Measurements from ENCODE around the gene PTPRN2. TPM values are rescaled to one million over a fixed set of nuclear protein-coding genes. Genes with fewer than 3 reads are reported as not detected.
"Not testable (repeated sequence)": the region's sequence is repeated elsewhere in the genome, so short reads cannot be mapped to it uniquely, and the experiment has no call there.

PTPRN2 gene
- total RNA-seq, 4 donors from 2014 or later = 14.9 to 34.3 (median 21.3) TPM

DNA sequence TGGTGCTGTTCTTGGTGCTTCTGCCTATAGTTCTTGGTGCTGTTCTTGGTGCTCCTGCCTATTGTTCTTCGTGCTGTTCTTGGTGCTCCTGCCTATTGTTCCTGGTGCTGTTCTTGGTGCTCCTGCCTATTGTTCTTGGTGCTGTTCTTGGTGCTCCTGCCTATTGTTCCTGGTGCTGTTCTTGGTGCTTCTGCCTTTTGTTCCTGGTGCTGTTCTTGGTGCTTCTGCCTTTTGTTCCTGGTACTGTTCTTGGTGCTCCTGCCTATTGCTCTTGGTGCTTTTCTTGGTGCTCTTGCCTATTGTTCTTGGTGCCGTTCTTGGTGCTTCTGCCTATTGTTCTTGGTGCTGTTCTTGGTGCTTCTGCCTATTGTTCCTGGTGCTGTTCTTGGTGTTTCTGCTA lies 71.1 kb downstream of the PTPRN2 start:
- no peak for TF ChIP-seq POLR2A (IDR thresholded peaks at IDR 0.05)
- TF ChIP-seq, protein P1, sequence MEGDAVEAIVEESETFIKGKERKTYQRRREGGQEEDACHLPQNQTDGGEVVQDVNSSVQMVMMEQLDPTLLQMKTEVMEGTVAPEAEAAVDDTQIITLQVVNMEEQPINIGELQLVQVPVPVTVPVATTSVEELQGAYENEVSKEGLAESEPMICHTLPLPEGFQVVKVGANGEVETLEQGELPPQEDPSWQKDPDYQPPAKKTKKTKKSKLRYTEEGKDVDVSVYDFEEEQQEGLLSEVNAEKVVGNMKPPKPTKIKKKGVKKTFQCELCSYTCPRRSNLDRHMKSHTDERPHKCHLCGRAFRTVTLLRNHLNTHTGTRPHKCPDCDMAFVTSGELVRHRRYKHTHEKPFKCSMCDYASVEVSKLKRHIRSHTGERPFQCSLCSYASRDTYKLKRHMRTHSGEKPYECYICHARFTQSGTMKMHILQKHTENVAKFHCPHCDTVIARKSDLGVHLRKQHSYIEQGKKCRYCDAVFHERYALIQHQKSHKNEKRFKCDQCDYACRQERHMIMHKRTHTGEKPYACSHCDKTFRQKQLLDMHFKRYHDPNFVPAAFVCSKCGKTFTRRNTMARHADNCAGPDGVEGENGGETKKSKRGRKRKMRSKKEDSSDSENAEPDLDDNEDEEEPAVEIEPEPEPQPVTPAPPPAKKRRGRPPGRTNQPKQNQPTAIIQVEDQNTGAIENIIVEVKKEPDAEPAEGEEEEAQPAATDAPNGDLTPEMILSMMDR (IDR thresholded peaks at IDR 0.05) = no peak
- Histone ChIP-seq H3K36me3 (no peaks in the 10 kb centered on the region), H3K9me3 (peaks cover 0 to 4% (median 0%) of the 10 kb centered on the region in 4 donors), H3K4me3 (no peak overlapping the region), H3K27me3 (no peaks in the 10 kb centered on the region), H3K27ac (no peak overlapping the region), H3K4me1 (no peaks in the 10 kb centered on the region)
- no peak for DNase-seq

DNA sequence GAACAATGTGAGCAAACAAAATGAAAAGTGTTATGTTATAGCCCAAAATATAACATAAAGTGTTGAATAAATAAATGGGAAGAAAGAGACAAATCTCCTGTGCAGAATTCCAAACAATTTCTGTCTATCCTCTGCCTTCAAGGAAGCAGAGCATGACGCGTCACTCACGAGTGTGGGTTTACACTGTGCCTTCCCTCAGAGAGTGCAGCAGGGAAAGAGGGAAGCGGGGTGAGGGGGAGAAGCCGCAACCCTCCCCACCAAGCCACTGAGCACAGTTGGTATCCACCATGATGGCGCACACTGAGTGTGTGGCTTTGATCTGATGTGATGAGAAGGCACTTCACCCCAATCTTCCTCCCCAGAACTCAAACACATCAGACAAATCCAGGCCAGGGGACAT lies 74.8 kb downstream of the PTPRN2 start:
- Histone ChIP-seq H3K9me3 (peaks cover 0 to 4% (median 0%) of the 10 kb centered on the region in 4 donors), H3K4me3 (no peak overlapping the region), H3K27ac (no peak overlapping the region), H3K36me3 (no peaks in the 10 kb centered on the region), H3K27me3 (no peaks in the 10 kb centered on the region), H3K4me1 (no peaks in the 10 kb centered on the region)
- no peak for DNase-seq
- no peak for TF ChIP-seq POLR2A (IDR thresholded peaks at IDR 0.05)
- TF ChIP-seq, protein P1 (IDR thresholded peaks at IDR 0.05) = no peak

DNA sequence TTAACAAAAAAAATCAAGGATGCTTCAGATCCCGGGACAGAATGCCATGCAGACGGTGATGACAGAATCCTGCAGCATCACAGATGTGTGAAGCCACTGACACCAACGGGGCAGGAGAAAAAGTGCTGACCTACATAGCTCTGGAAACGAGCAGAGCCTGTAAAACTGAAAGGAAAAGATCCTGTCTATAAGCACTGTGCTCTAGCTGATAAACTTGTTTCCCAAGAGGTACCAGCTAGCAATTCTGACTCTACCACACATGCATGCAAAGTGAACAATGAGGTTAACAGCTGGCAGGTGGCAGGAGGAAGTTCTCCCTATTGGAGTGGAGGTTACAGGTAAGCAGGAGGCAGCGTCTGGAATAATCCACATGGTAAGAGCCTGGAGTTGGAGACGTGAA lies 75.6 kb downstream of the PTPRN2 start:
- Histone ChIP-seq H3K27ac (no peak overlapping the region), H3K27me3 (no peaks in the 10 kb centered on the region), H3K4me1 (no peaks in the 10 kb centered on the region), H3K9me3 (peaks cover 0 to 4% (median 0%) of the 10 kb centered on the region in 4 donors), H3K36me3 (no peaks in the 10 kb centered on the region), H3K4me3 (no peak overlapping the region)
- no peak for DNase-seq
- no peak for TF ChIP-seq POLR2A (IDR thresholded peaks at IDR 0.05)
- TF ChIP-seq, protein P1 (IDR thresholded peaks at IDR 0.05) = no peak

DNA sequence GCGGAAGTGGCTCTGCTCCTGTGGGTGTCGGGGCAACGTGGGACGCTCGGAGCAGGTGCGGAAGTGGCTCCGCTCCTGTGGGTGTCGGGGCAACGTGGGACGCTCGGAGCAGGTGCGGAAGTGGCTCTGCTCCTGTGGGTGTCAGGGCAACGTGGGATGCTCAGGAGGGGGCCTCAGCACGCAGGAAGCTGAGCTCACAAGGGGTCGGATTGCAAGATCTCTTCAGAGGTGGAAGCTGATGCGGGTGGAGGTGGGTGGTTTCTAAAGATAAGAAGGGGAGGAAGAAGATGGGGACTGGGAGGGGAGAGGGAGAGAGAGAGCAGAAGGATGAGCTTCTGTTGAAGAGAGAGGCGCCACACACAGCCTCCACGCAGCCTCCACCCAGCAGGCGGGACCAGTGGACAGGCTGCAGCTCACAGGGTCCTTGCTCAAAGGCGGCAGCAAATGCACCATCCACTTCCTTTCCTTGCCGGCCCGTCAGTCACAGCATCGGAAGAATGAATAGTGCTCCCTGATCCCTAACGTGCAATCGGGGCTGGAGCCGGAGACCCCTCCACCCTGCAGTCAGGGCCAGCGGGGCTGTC lies 78.7 kb downstream of the PTPRN2 start:
- peaks cover 0 to 12% (median 0%) of the 10 kb centered on the region in 4 donors for H3K9me3 ChIP-seq
- H3K27ac ChIP-seq = no peak overlapping the region
- H3K27me3 ChIP-seq = no peaks in the 10 kb centered on the region
- no peak for DNase-seq
- H3K4me1 ChIP-seq = no peaks in the 10 kb centered on the region
- no peaks in the 10 kb centered on the region for H3K36me3 ChIP-seq
- no peak overlapping the region for H3K4me3 ChIP-seq
- TF ChIP-seq, protein P1 (IDR thresholded peaks at IDR 0.05) = no peak
- no peak for TF ChIP-seq POLR2A (IDR thresholded peaks at IDR 0.05)

DNA sequence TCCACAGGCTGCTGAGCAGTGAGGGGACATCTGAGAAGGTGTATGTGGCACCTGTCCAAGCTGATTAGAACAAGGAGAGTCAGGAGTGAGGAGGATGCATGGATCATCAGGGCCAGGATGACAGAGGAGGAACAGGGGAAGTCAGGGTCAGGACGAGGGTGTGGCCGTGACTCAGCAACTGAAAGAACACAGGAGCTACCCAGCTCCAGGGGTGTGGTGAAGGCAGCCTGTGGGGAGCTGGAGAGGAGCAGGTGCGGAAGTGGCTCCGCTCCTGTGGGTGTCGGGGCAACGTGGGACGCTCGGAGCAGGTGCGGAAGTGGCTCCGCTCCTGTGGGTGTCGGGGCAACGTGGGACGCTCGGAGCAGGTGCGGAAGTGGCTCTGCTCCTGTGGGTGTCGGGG lies 79.3 kb downstream of the PTPRN2 start:
- H3K4me1 ChIP-seq, H3K36me3 ChIP-seq, H3K27me3 ChIP-seq, H3K4me3 ChIP-seq: not testable (repeated sequence)
- Histone ChIP-seq H3K9me3 (peaks cover 0 to 12% (median 0%) of the 10 kb centered on the region in 4 donors), H3K27ac (peak overlapping the region in 2 of 4 donors; percentile 44 to 46)
- DNase-seq = peak in 2 of 3 donors; percentile 87 to 89

DNA sequence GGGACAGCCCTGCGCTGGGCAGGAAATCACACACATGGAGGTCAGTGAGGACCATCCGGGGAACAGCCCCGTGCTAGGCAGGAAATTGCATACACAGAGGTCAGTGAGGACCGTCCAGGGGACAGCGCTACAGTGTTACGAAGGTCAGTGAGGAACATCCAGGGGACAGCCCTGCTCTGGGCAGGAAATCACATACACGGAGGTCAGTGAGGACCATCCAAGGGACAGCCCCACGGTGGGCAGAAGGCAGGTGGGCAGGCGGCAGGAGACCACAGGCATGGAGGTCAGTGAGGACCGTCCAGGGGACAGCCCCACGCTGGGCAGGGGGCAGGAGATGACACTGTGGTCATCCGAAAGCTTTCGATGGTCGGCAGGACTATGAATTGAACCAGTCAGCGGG lies 79.7 kb downstream of the PTPRN2 start:
- no peaks in the 10 kb centered on the region for H3K4me1 ChIP-seq
- H3K4me3 ChIP-seq = no peak overlapping the region
- H3K9me3 ChIP-seq = peaks cover 0 to 12% (median 0%) of the 10 kb centered on the region in 4 donors
- no peaks in the 10 kb centered on the region for H3K36me3 ChIP-seq
- TF ChIP-seq POLR2A (IDR thresholded peaks at IDR 0.05) = no peak
- TF ChIP-seq, protein P1 (IDR thresholded peaks at IDR 0.05) = no peak
- peak overlapping the region in 2 of 4 donors; percentile 44 to 46 for H3K27ac ChIP-seq
- H3K27me3 ChIP-seq = no peaks in the 10 kb centered on the region
- DNase-seq = peak in 1 of 3 donors; percentile 43

DNA sequence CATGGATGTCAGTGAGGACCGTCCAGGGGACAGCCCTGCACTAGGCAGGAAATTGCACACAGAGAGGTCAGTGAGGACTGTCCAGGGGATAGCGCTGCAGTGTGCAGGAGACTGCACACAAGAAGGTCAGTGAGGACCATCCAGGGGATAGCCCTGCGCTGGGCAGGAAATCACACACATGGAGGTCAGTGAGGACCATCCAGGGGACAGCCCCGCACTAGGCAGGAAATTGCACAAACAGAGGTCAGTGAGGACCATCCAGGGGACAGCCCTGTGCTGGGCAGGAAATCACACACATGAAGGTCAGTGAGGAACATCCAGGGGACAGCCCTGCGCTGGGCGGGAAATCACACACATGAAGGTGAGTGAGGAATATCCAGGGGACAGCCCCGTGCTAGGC lies 80.4 kb downstream of the PTPRN2 start:
- not testable (repeated sequence) for H3K4me3 ChIP-seq, DNase-seq, H3K9me3 ChIP-seq, H3K27ac ChIP-seq, H3K27me3 ChIP-seq, H3K4me1 ChIP-seq, H3K36me3 ChIP-seq
